Hepatocyte (in vitro differentiated cells): ENCODE results near the gene PRAMEF18. TPM values are rescaled to one million over a fixed set of nuclear protein-coding genes. Genes with fewer than 3 reads are reported as not detected.
"Not testable (repeated sequence)": the region's sequence is repeated elsewhere in the genome, so short reads cannot be mapped to it uniquely, and the experiment has no call there.

Experiments used
- DNase-seq: peaks from one replicate; pipeline ENCODE4 v3.0.0-alpha.2; 2016; ENCODE audit warnings: low spot score
- H2AFZ ChIP-seq: fragments of 200-600 bp; sonication (generic); 2 replicates; pipeline ENCODE4 v1.6.0; 2016; ENCODE audit warnings: antibody characterized with exemption, mild to moderate bottlenecking
- H3K27ac ChIP-seq: fragments of 200-600 bp; sonication (generic); 2 replicates; pipeline ENCODE4 v1.5.1; 2016; ENCODE audit warnings: mild to moderate bottlenecking
- H3K27me3 ChIP-seq: fragments of 200-600 bp; sonication (generic); 2 replicates; pipeline ENCODE4 v1.6.1; 2016
- H3K36me3 ChIP-seq: fragments of 200-600 bp; sonication (generic); replicated peaks from 2 replicates; pipeline ENCODE4 v1.5.1; 2016; ENCODE audit warnings: low read depth; ENCODE audit not compliant: insufficient read depth
- H3K4me1 ChIP-seq: fragments of 200-600 bp; sonication (generic); 2 replicates; pipeline ENCODE4 v1.5.1; 2016; ENCODE audit warnings: mild to moderate bottlenecking, moderate library complexity; ENCODE audit not compliant: insufficient read depth
- H3K4me2 ChIP-seq: fragments of 200-600 bp; sonication (generic); 2 replicates; pipeline ENCODE4 v1.6.0; 2016
- H3K4me3 ChIP-seq: fragments of 200-600 bp; sonication (generic); 2 replicates; pipeline ENCODE4 v1.5.1; 2016; ENCODE audit warnings: mild to moderate bottlenecking
- H3K79me2 ChIP-seq: fragments of 200-600 bp; sonication (generic); 2 replicates; pipeline ENCODE4 v1.6.0; 2017; ENCODE audit warnings: mild to moderate bottlenecking
- H3K9me2 ChIP-seq: fragments of 200-600 bp; sonication (generic); replicated peaks from 2 replicates; pipeline ENCODE4 v1.6.0; 2017; ENCODE audit warnings: mild to moderate bottlenecking; ENCODE audit not compliant: insufficient read depth
- H3K9me3 ChIP-seq: fragments of 200-600 bp; sonication (generic); 2 replicates; pipeline ENCODE4 v1.5.1; 2016; ENCODE audit warnings: low read depth, mild to moderate bottlenecking
- H4K20me1 ChIP-seq: fragments of 200-600 bp; sonication (generic); 2 replicates; pipeline ENCODE4 v1.6.0; 2016; ENCODE audit warnings: mild to moderate bottlenecking; ENCODE audit not compliant: insufficient read depth, poor library complexity, severe bottlenecking
- EZH2 ChIP-seq: fragments of 200-600 bp; sonication (generic); IDR thresholded peaks from 2 replicates; pipeline ENCODE4 v1.6.1; 2016; ENCODE audit warnings: antibody characterized with exemption, mild to moderate bottlenecking, borderline replicate concordance
- EZH2phosphoT487 ChIP-seq: fragments of 200-600 bp; sonication (generic); IDR thresholded peaks from one replicate; pipeline ENCODE4 v1.6.1; 2018; ENCODE audit warnings: antibody characterized with exemption, mild to moderate bottlenecking, low read depth, moderate library complexity; ENCODE audit not compliant: unreplicated experiment, severe bottlenecking
- WGBS: methylation state at CpG from one replicate; pipeline ENCODE4 v1.1.6; 2016; ENCODE audit warnings: low lambda C conversion rate; ENCODE audit errors: missing lambda C conversion rate; 5-methylcytosine and 5-hydroxymethylcytosine counted together
- polyA plus RNA-seq: library from polyadenylated mRNA; unstranded; fragments of >200 nt; fragmentation: Nextera tagmentation; extraction: Ambion mirVana; gene quantifications from 2 replicates; pipeline ENCODE4 v1.2.1, GENCODE V29; 2016
- total RNA-seq: library from RNA; depleted of rRNA; stranded (reverse); fragments of >200 nt; gene quantifications from 2 replicates; pipeline ENCODE4 v1.2.3, GENCODE V29; 2014
- TF ChIP-seq, protein P1 (sequence below): fragments of 200-600 bp; sonication (generic); IDR thresholded peaks from 2 replicates; pipeline ENCODE4 v1.5.1; 2016; ENCODE audit warnings: antibody characterized with exemption, mild to moderate bottlenecking; ENCODE audit not compliant: poor library complexity

Gene PRAMEF18
- total and polyA plus RNA-seq, 2 experiments from 2014 or later = not detected

GRCh38 chr1:13234057-13234456, 8.1 kb upstream of the PRAMEF18 start:
- not testable (repeated sequence) for H3K27ac ChIP-seq, H3K4me3 ChIP-seq, DNase-seq, H2AFZ ChIP-seq, H3K4me1 ChIP-seq, H3K79me2 ChIP-seq, H3K36me3 ChIP-seq, H4K20me1 ChIP-seq, H3K4me2 ChIP-seq, H3K27me3 ChIP-seq, H3K9me2 ChIP-seq
- H3K9me3 ChIP-seq = peaks cover 15% of the 10 kb centered on the region
- 59% methylated on average over 1 of the region's 1 CpG for WGBS

DNA sequence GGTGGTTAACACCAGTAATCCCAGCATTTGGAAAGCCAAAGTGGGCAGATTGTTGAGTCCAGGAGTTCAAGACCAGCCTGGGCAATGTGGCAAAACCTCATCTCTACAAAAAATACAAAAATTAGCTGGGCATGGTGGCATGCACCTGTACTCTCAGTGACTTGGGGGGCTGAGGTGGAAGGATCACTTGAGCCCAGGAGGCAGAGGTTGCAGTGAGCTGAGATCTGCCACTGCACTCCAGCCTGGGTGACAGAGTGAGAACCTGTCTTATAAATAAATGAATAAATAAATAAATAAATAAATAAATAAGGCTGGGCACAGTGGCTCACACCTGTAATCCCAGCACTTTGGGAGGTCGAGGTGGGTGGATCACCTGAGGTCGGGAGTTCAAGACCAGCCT, 6.1 kb upstream of the PRAMEF18 start:
- H3K9me3 ChIP-seq = peaks cover 15% of the 10 kb centered on the region
- not testable (repeated sequence) for H3K79me2 ChIP-seq, H3K36me3 ChIP-seq, H3K4me3 ChIP-seq, H2AFZ ChIP-seq, H4K20me1 ChIP-seq, DNase-seq, H3K27me3 ChIP-seq, H3K4me1 ChIP-seq, H3K27ac ChIP-seq, H3K9me2 ChIP-seq, H3K4me2 ChIP-seq
- WGBS = 50% methylated on average over 2 of the region's 2 CpGs

GRCh38 chr1:13231061-13231750, 5.3 kb upstream of the PRAMEF18 start:
- not testable (repeated sequence) for DNase-seq, H3K4me3 ChIP-seq, H3K36me3 ChIP-seq, H3K27me3 ChIP-seq, H3K4me1 ChIP-seq, H3K79me2 ChIP-seq, H3K4me2 ChIP-seq, H4K20me1 ChIP-seq, H3K27ac ChIP-seq, H2AFZ ChIP-seq, H3K9me2 ChIP-seq
- peaks cover 15% of the 10 kb centered on the region for H3K9me3 ChIP-seq
- WGBS = 69% methylated on average over 7 of the region's 7 CpGs

- H3K9me2 ChIP-seq, H3K4me2 ChIP-seq, H3K79me2 ChIP-seq, H4K20me1 ChIP-seq, H2AFZ ChIP-seq, H3K27me3 ChIP-seq, H3K36me3 ChIP-seq, H3K4me3 ChIP-seq, DNase-seq, H3K27ac ChIP-seq, H3K4me1 ChIP-seq: not testable (repeated sequence)
- peaks cover 15% of the 10 kb centered on the region for H3K9me3 ChIP-seq
- 83% methylated on average over 2 of the region's 2 CpGs for WGBS
Observed at GRCh38 chr1:13230601-13231000, 4.6 kb upstream of the PRAMEF18 start.

- not testable (repeated sequence) for H3K4me3 ChIP-seq, H2AFZ ChIP-seq, H3K4me1 ChIP-seq, H3K4me2 ChIP-seq, H3K27me3 ChIP-seq, H3K9me2 ChIP-seq, H3K36me3 ChIP-seq, H4K20me1 ChIP-seq, DNase-seq, H3K79me2 ChIP-seq, H3K27ac ChIP-seq
- peaks cover 15% of the 10 kb centered on the region for H3K9me3 ChIP-seq
- WGBS = 68% methylated on average over 5 of the region's 5 CpGs
Observed at GRCh38 chr1:13230096-13230495, 4.1 kb upstream of the PRAMEF18 start.

- no peaks in the 10 kb centered on the region for H3K36me3 ChIP-seq
- H3K4me1 ChIP-seq = no peaks in the 10 kb centered on the region
- H3K27me3 ChIP-seq = no peaks in the 10 kb centered on the region
- H3K27ac ChIP-seq = no peak overlapping the region
- no peak overlapping the region for H2AFZ ChIP-seq
- peaks cover 10% of the 10 kb centered on the region for H3K9me3 ChIP-seq
- H3K4me2 ChIP-seq = no peak overlapping the region
- H3K9me2 ChIP-seq = no peaks in the 10 kb centered on the region
- TF ChIP-seq EZH2phosphoT487 = no peak
- TF ChIP-seq EZH2 = no peak
- TF ChIP-seq, protein P1, sequence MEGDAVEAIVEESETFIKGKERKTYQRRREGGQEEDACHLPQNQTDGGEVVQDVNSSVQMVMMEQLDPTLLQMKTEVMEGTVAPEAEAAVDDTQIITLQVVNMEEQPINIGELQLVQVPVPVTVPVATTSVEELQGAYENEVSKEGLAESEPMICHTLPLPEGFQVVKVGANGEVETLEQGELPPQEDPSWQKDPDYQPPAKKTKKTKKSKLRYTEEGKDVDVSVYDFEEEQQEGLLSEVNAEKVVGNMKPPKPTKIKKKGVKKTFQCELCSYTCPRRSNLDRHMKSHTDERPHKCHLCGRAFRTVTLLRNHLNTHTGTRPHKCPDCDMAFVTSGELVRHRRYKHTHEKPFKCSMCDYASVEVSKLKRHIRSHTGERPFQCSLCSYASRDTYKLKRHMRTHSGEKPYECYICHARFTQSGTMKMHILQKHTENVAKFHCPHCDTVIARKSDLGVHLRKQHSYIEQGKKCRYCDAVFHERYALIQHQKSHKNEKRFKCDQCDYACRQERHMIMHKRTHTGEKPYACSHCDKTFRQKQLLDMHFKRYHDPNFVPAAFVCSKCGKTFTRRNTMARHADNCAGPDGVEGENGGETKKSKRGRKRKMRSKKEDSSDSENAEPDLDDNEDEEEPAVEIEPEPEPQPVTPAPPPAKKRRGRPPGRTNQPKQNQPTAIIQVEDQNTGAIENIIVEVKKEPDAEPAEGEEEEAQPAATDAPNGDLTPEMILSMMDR = no peak
- no peaks in the 10 kb centered on the region for H4K20me1 ChIP-seq
- DNase-seq = no peak
- H3K4me3 ChIP-seq = no peak overlapping the region
- 69% methylated on average over 7 of the region's 7 CpGs for WGBS
- no peaks in the 10 kb centered on the region for H3K79me2 ChIP-seq
Observed at GRCh38 chr1:13228343-13228781, 2.4 kb upstream of the PRAMEF18 start.

DNA sequence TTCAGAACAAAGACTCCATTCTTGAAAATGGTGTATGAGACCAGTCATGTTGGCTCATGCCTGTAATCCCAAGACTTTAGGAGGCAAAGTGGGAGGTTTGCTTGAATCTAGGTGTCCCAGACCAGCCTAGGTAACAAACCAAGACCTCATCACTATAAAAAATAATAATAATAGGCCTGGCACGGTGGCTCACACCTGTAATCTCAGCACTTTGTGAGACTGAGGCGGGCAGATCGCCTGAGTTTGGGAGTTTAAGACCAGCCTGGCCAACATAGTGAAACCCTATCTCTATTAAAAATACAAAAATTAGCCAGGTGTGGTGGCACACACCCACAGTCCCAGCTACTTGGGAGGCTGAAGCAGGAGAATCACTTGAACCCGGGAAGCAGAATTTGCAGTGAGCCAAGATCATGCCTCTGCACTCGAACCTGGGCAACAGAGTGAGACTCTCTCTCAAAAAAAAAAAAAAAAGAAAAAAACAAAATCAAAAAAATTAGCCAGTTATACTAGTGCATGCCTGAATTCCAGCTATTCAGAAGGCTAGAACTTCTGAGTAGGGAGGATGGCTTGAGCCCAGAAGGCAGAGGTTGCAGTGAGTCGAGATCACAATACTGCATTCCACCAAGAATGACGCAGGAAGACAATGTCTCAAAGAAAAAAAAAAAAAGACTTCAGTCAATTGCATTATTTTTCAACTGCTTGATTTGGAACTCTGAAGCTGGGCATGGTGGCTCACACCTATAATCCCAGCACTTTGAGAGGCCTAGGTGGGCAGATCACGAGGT, 1.5 kb upstream of the PRAMEF18 start:
- not testable (repeated sequence) for H3K4me3 ChIP-seq, H3K27ac ChIP-seq, H2AFZ ChIP-seq, H4K20me1 ChIP-seq, H3K4me1 ChIP-seq, H3K9me3 ChIP-seq, H3K79me2 ChIP-seq, H3K36me3 ChIP-seq, DNase-seq, H3K9me2 ChIP-seq, H3K27me3 ChIP-seq, H3K4me2 ChIP-seq
- WGBS = 65% methylated on average over 8 of the region's 8 CpGs
